Measurements from ENCODE around the gene OR6C2.

- TF ChIP-seq EZH2phosphoT487 (IDR thresholded peaks at IDR 0.05; ENCODE audit: borderline replicate concordance) = no peak
- TF ChIP-seq CTCF (conservative IDR thresholded peaks at IDR 0.05; ENCODE audit: low read length) = no peak
These were observed 56.0 kb downstream of the OR6C2 start for GRCh38 chr12:55499810-55500252.
